IMR-90 (cell line): ENCODE measurements around the gene FFAR2. TPM values are rescaled to one million over a fixed set of nuclear protein-coding genes. Genes with fewer than 3 reads are reported as not detected.

ENCODE experiments used
- ATAC-seq: fragments of 200-7000 bp; cut with Tn5 transposase; 2 replicates; pipeline ENCODE4 v1.9.1; 2020; ENCODE audit warnings: low read depth, mild to moderate bottlenecking, moderate library complexity
- BruUV-seq: library from RNA; stranded (reverse); fragments of 400-500 nt; replicated peaks from 2 replicates; lab custom pipeline; 2021; lab: Mats Ljungman, UMichigan
- CTCF ChIA-PET: fragments of 300-600 bp; formaldehyde crosslinking; extraction: SDS; loops from one replicate; lab custom pipeline; 2021; ENCODE audit warnings: antibody characterized with exemption; lab: Yijun Ruan, JAX
- POLR2A ChIA-PET: fragments of 300-600 bp; sonication (Branson Sonifier 250); formaldehyde crosslinking; loops from one replicate; lab custom pipeline; 2022; ENCODE audit warnings: antibody characterized with exemption; ENCODE audit not compliant: unreplicated experiment; lab: Charles Lee
- DNase-seq: peaks from one replicate; pipeline ENCODE4 v3.0.0; 2013
- H2AFZ ChIP-seq: replicated peaks from 2 replicates; pipeline ENCODE3; 2013; ENCODE audit warnings: low read length, mild to moderate bottlenecking; ENCODE audit not compliant: poor library complexity
- H2AK5ac ChIP-seq: 2 replicates; pipeline ENCODE4 v1.6.1; 2013; ENCODE audit warnings: low read depth, low read length, inconsistent platforms
- H2AK9ac ChIP-seq: replicated peaks from 2 replicates; pipeline ENCODE3; 2013; ENCODE audit warnings: mild to moderate bottlenecking, low read depth, low read length, moderate library complexity; ENCODE audit not compliant: poor library complexity
- H2BK120ac ChIP-seq: 2 replicates; pipeline ENCODE4 v1.6.1; 2013; ENCODE audit warnings: low read depth, low read length, inconsistent platforms
- H2BK15ac ChIP-seq: 3 replicates; pipeline ENCODE4 v1.6.1; 2013; ENCODE audit warnings: low read depth, low read length, inconsistent platforms
- H2BK20ac ChIP-seq: 2 replicates; pipeline ENCODE4 v1.6.1; 2013; ENCODE audit warnings: low read depth, mild to moderate bottlenecking, inconsistent platforms, low read length, moderate library complexity
- H2BK5ac ChIP-seq: 2 replicates; pipeline ENCODE4 v1.6.1; 2013; ENCODE audit warnings: mild to moderate bottlenecking, low read depth, low read length, inconsistent platforms; ENCODE audit not compliant: poor library complexity, severe bottlenecking
- H3K14ac ChIP-seq: replicated peaks from 2 replicates; pipeline ENCODE4 v1.6.1; 2013; ENCODE audit warnings: low read depth, low read length, inconsistent platforms
- H3K18ac ChIP-seq: 2 replicates; pipeline ENCODE4 v1.6.1; 2013; ENCODE audit warnings: low read depth, low read length, control low read depth
- H3K23ac ChIP-seq: 2 replicates; pipeline ENCODE4 v1.6.1; 2013; ENCODE audit warnings: low read depth, low read length, inconsistent platforms
- H3K27ac ChIP-seq: 2 replicates; pipeline ENCODE4 v1.5.1; 2013; ENCODE audit warnings: mild to moderate bottlenecking, control low read depth, low read length; ENCODE audit not compliant: insufficient read depth
- H3K27me3 ChIP-seq: 2 replicates; pipeline ENCODE4 v1.6.1; 2013; ENCODE audit warnings: low read length; ENCODE audit not compliant: control insufficient read depth, insufficient read depth
- H3K36me3 ChIP-seq: 2 replicates; pipeline ENCODE4 v1.6.1; 2013; ENCODE audit warnings: low read length, mixed read lengths; ENCODE audit not compliant: control insufficient read depth, insufficient read depth
- H3K4ac ChIP-seq: 2 replicates; pipeline ENCODE4 v1.6.1; 2013; ENCODE audit warnings: low read depth, low read length, inconsistent platforms
- H3K4me1 ChIP-seq: 2 replicates; pipeline ENCODE4 v1.6.1; 2013; ENCODE audit warnings: low read length, mixed read lengths; ENCODE audit not compliant: control insufficient read depth, insufficient read depth
- H3K4me2 ChIP-seq: 2 replicates; pipeline ENCODE4 v1.6.1; 2013; ENCODE audit warnings: low read depth, mild to moderate bottlenecking, control low read depth, low read length, moderate library complexity
- H3K4me3 ChIP-seq: 2 replicates; pipeline ENCODE4 v1.5.1; 2013; ENCODE audit warnings: low read depth, mild to moderate bottlenecking, control low read depth, low read length, moderate library complexity; ENCODE audit not compliant: insufficient read depth
- H3K56ac ChIP-seq: 2 replicates; pipeline ENCODE4 v1.6.1; 2013; ENCODE audit warnings: low read length, inconsistent platforms; ENCODE audit not compliant: insufficient read depth; ENCODE audit errors: extremely low read depth
- H3K79me1 ChIP-seq, 2 experiments: 2 replicates each; pipeline ENCODE4 v1.6.1; 2013; ENCODE audit warnings: low read length in 2 of 2, inconsistent platforms in 1 of 2, low read depth in 1 of 2
- H3K9ac ChIP-seq: 2 replicates; pipeline ENCODE4 v1.6.1; 2013; ENCODE audit warnings: low read depth, low read length, control low read depth
- H3K9me1 ChIP-seq: 2 replicates; pipeline ENCODE4 v1.6.1; 2013; ENCODE audit warnings: low read length, inconsistent platforms; ENCODE audit not compliant: insufficient read depth
- H3K9me3 ChIP-seq: 2 replicates; pipeline ENCODE4 v1.6.1; 2013; ENCODE audit warnings: low read length; ENCODE audit not compliant: control insufficient read depth, insufficient read depth
- H4K20me1 ChIP-seq: 2 replicates; pipeline ENCODE4 v1.6.1; 2013; ENCODE audit warnings: low read length, inconsistent platforms; ENCODE audit not compliant: insufficient read depth
- H4K5ac ChIP-seq: 2 replicates; pipeline ENCODE4 v1.6.1; 2013; ENCODE audit warnings: mild to moderate bottlenecking, low read depth, low read length, control low read depth
- H4K8ac ChIP-seq, 2 experiments: 2 replicates each; pipeline ENCODE4 v1.6.1; 2013; ENCODE audit warnings: low read depth in 2 of 2, low read length in 2 of 2, control low read depth in 1 of 2, inconsistent platforms in 1 of 2
- H4K91ac ChIP-seq: 2 replicates; pipeline ENCODE4 v1.6.1; 2013; ENCODE audit warnings: low read depth, low read length, inconsistent platforms; ENCODE audit not compliant: insufficient read depth
- BHLHE40 ChIP-seq: fragments of 150-350 bp; IDR thresholded peaks from 2 replicates; pipeline ENCODE4 v1.6.1; 2016; ENCODE audit warnings: mild to moderate bottlenecking, low read depth, low read length
- CEBPB ChIP-seq: IDR thresholded peaks from 2 replicates; pipeline ENCODE4 v1.6.1; 2012; ENCODE audit warnings: low read depth, low read length, improper control_type of control experiment
- CHD1 ChIP-seq: IDR thresholded peaks from 2 replicates; pipeline ENCODE4 v1.6.1; 2012; ENCODE audit warnings: low read depth, low read length, improper control_type of control experiment
- CTCF ChIP-seq: conservative IDR thresholded peaks from 2 replicates; pipeline ENCODE4 v1.5.1; 2012; ENCODE audit warnings: mild to moderate bottlenecking, low read depth, low read length, improper control_type of control experiment
- FOS ChIP-seq: fragments of 150-350 bp; IDR thresholded peaks from 2 replicates; pipeline ENCODE4 v1.6.1; 2016; ENCODE audit warnings: low read depth, low read length
- MAFK ChIP-seq: IDR thresholded peaks from 2 replicates; pipeline ENCODE4 v1.6.1; 2012; ENCODE audit warnings: low read depth, low read length, improper control_type of control experiment
- MAZ ChIP-seq: IDR thresholded peaks from 2 replicates; pipeline ENCODE4 v1.6.1; 2012; ENCODE audit warnings: low read depth, mild to moderate bottlenecking, low read length, improper control_type of control experiment, moderate library complexity, borderline replicate concordance
- MXI1 ChIP-seq: IDR thresholded peaks from 2 replicates; pipeline ENCODE4 v1.6.1; 2012; ENCODE audit warnings: low read depth, mild to moderate bottlenecking, low read length, moderate library complexity, borderline replicate concordance
- POLR2A ChIP-seq: IDR thresholded peaks from 2 replicates; pipeline ENCODE4 v1.6.1; 2012; ENCODE audit warnings: mild to moderate bottlenecking, low read depth, low read length
- RAD21 ChIP-seq: IDR thresholded peaks from 2 replicates; pipeline ENCODE4 v1.6.1; 2012; ENCODE audit warnings: low read length, improper control_type of control experiment
- RCOR1 ChIP-seq: IDR thresholded peaks from 2 replicates; pipeline ENCODE4 v1.6.1; 2012; ENCODE audit warnings: mild to moderate bottlenecking, low read length, improper control_type of control experiment; ENCODE audit not compliant: insufficient replicate concordance
- RFX5 ChIP-seq: IDR thresholded peaks from 2 replicates; pipeline ENCODE4 v1.8.0; 2012; ENCODE audit warnings: low read depth, mild to moderate bottlenecking, low read length, moderate library complexity
- SMC3 ChIP-seq: fragments of 150-350 bp; IDR thresholded peaks from 2 replicates; pipeline ENCODE4 v1.6.1; 2016; ENCODE audit warnings: low read depth, mild to moderate bottlenecking, antibody characterized with exemption, low read length, moderate library complexity
- USF2 ChIP-seq: fragments of 150-350 bp; IDR thresholded peaks from 2 replicates; pipeline ENCODE4 v1.6.1; 2017; ENCODE audit warnings: mild to moderate bottlenecking, antibody characterized with exemption, low read length, low read depth
- WGBS, 2 experiments: methylation state at CpG; one replicate each; pipeline versions ENCODE4 v1.1.5 to v1.1.7; 2013; ENCODE audit warnings: missing lambda C conversion rate in 2 of 2; ENCODE audit not compliant: insufficient read length in 1 of 2; ENCODE audit errors: extremely low coverage in 2 of 2; 5-methylcytosine and 5-hydroxymethylcytosine counted together
- dilution Hi-C: fragments of 300-500 bp; cut with HindIII; formaldehyde crosslinking; loops from one replicate; pipeline ENCODE4 v1.14.3; 2018; ENCODE audit warnings: low sequenced_read_pairs; ENCODE audit not compliant: unreplicated experiment
- in situ Hi-C: fragments of 300-500 bp; cut with MboI; formaldehyde crosslinking; loops from 3 replicates; pipeline ENCODE4 v1.14.3; 2019; ENCODE audit warnings: low sequenced_read_pairs, inconsistent platforms, mixed read lengths
- intact Hi-C: fragments of 100-400 bp; cut with micrococcal nuclease; formaldehyde crosslinking; loops from 2 replicates; pipeline ENCODE4 v1.10.0; 2022
- polyA plus RNA-seq, 3 experiments: library from polyadenylated mRNA; depleted of rRNA; stranded (reverse); fragments of >200 nt; gene quantifications; 2 replicates each; pipeline ENCODE4 v1.2.3, GENCODE V29; 2012; ENCODE audit warnings: low replicate concordance in 1 of 3
- total RNA-seq: library from RNA; depleted of rRNA; stranded (reverse); fragments of >200 nt; gene quantifications from 2 replicates; pipeline ENCODE4 v1.2.3, GENCODE V29; 2012

FFAR2 gene
- total and polyA plus RNA-seq, 2 of the 4 experiments (the other 2 are of a cell fraction) = not detected

- H3K79me1 ChIP-seq = no peaks in the 10 kb centered on the region
- TF ChIP-seq MAFK (no peak), MAZ (no peak), RCOR1 (no peak), USF2 (no peak), RFX5 (no peak), BHLHE40 (no peak), FOS (no peak), POLR2A (no peak), SMC3 (no peak), MXI1 (no peak), CTCF (no peak), CHD1 (no peak), CEBPB (no peak), RAD21 (no peak)
- H2BK15ac ChIP-seq = no peak overlapping the region
- H4K91ac ChIP-seq = no peak overlapping the region
- H2BK20ac ChIP-seq = no peak overlapping the region
- H2BK120ac ChIP-seq = no peak overlapping the region
- CTCF ChIA-PET = no interaction called here
- H4K5ac ChIP-seq = no peak overlapping the region
- no peak overlapping the region for H2BK5ac ChIP-seq
- H3K9ac ChIP-seq = no peak overlapping the region
- POLR2A ChIA-PET = no interaction called here
- no peak overlapping the region for H3K4me3 ChIP-seq
- no peak for DNase-seq
- intact Hi-C loops (no loop called here), in situ Hi-C loops (no loop called here), dilution Hi-C loops (no loop called here)
- no TSS peak for BruUV-seq
- H3K27ac ChIP-seq = no peak overlapping the region
- no peak overlapping the region for H3K4ac ChIP-seq
- H2AK5ac ChIP-seq = no peak overlapping the region
- H3K27me3 ChIP-seq = peaks cover 6% of the 10 kb centered on the region
- no peak overlapping the region for H3K23ac ChIP-seq
- no peaks in the 10 kb centered on the region for H4K20me1 ChIP-seq
- no peak overlapping the region for H4K8ac ChIP-seq
- H3K18ac ChIP-seq = no peak overlapping the region
- H3K56ac ChIP-seq = no peak overlapping the region
- H3K36me3 ChIP-seq = no peaks in the 10 kb centered on the region
- no peak overlapping the region for H3K14ac ChIP-seq
- no peak overlapping the region for H2AFZ ChIP-seq
- ATAC-seq = no peak
- no peaks in the 10 kb centered on the region for H3K9me3 ChIP-seq
- no peaks in the 10 kb centered on the region for H3K9me1 ChIP-seq
- H3K4me2 ChIP-seq = no peak overlapping the region
- no peaks in the 10 kb centered on the region for H3K4me1 ChIP-seq
- WGBS, 2 experiments = no CpG with 5 or more reads among the region's 4 CpGs
- no peak overlapping the region for H2AK9ac ChIP-seq
Measured at GRCh38 chr19:35425682-35426081, 22.4 kb upstream of the FFAR2 start.
